Measurements from ENCODE around the gene ZDHHC21. TPM values are rescaled to one million over a fixed set of nuclear protein-coding genes. Genes with fewer than 3 reads are reported as not detected.

Gene ZDHHC21
- total and polyA plus RNA-seq, 9 of the 15 experiments (the other 6 are each of a cell fraction or from before 2014, with no cell fraction given) = 0.10 to 1.9 (median 1.00) TPM

GRCh38 chr9:14662060-14662453 lies 31.2 kb downstream of the ZDHHC21 start (continued):
- no peak for TF ChIP-seq ZC3H11A (IDR thresholded peaks at IDR 0.05; ENCODE audit: low read depth, low read length)
- TF ChIP-seq SRSF9 (IDR thresholded peaks at IDR 0.05; ENCODE audit: borderline replicate concordance, low read depth, low read length) = no peak

- Histone ChIP-seq H3K36me3 (ENCODE audit: control insufficient read depth, insufficient read depth, low read length) (no peaks in the 10 kb centered on the region), H3K9me1 (ENCODE audit: control insufficient read depth, insufficient read depth, low read length) (no peaks in the 10 kb centered on the region), H3K9ac (ENCODE audit: insufficient read depth in 1 of 2, low read depth in 2 of 2, low read length in 2 of 2) (no peak overlapping the region), H3K4me3 (no peak overlapping the region), H4K20me1 (replicated peaks; ENCODE audit: control insufficient read depth, insufficient read depth, low read length) (no peaks in the 10 kb centered on the region), H3K79me2 (ENCODE audit: control insufficient read depth, insufficient read depth, low read length) (no peaks in the 10 kb centered on the region), H3K27ac (ENCODE audit: extremely low read depth, low read depth, low read length) (no peak overlapping the region), H3K9me3 (replicated peaks; ENCODE audit: control insufficient read depth, insufficient read depth, low read depth, low read length) (no peaks in the 10 kb centered on the region), H2AFZ (ENCODE audit: low read depth, low read length) (0 out of 2 replicates have a peak overlapping the region, but pooled peaks have one; percentile 32), H3K27me3 (ENCODE audit: control insufficient read depth in 2 of 2, insufficient read depth in 2 of 2, low read length in 2 of 2) (no peaks in the 10 kb centered on the region), H3K4me2 (ENCODE audit: insufficient read depth, low read length) (no peak overlapping the region), H3K4me1 (replicated peaks in 1 of 2; ENCODE audit: control insufficient read depth in 2 of 2, insufficient read depth in 2 of 2, low read length in 2 of 2) (no peaks in the 10 kb centered on the region)
- in situ Hi-C loops (cut with MboI) = loop anchor here (25.0 kb wide), 1 partner anchor 476 kb away; no protein-coding TSS in a partner anchor
- CTCF ChIA-PET (ENCODE audit: low intra/inter-chr PET ratio) = interaction anchor here (1.0 kb wide), 1 partner anchor 196 kb away, joined by 4 read pairs; no protein-coding TSS in a partner anchor
- FAIRE-seq (peak; percentile 73), ATAC-seq (peak; percentile 69), DNase-seq (ENCODE audit: extremely low read depth in 1 of 4, low spot score in 3 of 4) (peak in 3 of 4 experiments; percentile 4 to 32 (median 10))
- no TSS peak for BruUV-seq (replicated peaks)
- intact Hi-C loops (cut with micrococcal nuclease) = no loop called here
- WGBS (ENCODE audit: insufficient coverage, low coverage, missing lambda C conversion rate) = 10% methylated on average over 3 of the region's 3 CpGs
- POLR2A ChIA-PET = interaction anchor here (0.5 kb wide), 1 partner anchor 464 kb away, joined by 3 read pairs; no protein-coding TSS in a partner anchor
- TF ChIP-seq ZNF512 (tag; IDR thresholded peaks at IDR 0.05) = no peak
- no peak for TF ChIP-seq FOXK1 (CRISPR knock-in tag; IDR thresholded peaks at IDR 0.05; ENCODE audit: borderline replicate concordance)
- peak; percentile 90 for TF ChIP-seq MAFF (IDR thresholded peaks at IDR 0.05; ENCODE audit: low read length)
- no peak for TF ChIP-seq CBX8 (IDR thresholded peaks at IDR 0.05; ENCODE audit: borderline replicate concordance, extremely low read depth, low read depth, low read length, poor library complexity, severe bottlenecking)
- TF ChIP-seq TRIM24 (IDR thresholded peaks at IDR 0.05) = no peak
- TF ChIP-seq CTCF (IDR thresholded peaks at IDR 0.05 in 2 of 3, conservative IDR thresholded peaks at IDR 0.05 in 1 of 3; ENCODE audit: insufficient read depth in 2 of 3, low read depth in 1 of 3, low read length in 3 of 3) = peak in 2 of 3 experiments; percentile 41 to 69; a peak in 3 of 6 replicates
- no peak for TF ChIP-seq CBFB (CRISPR knock-in tag; IDR thresholded peaks at IDR 0.05)
- no peak for TF ChIP-seq RFX1 (IDR thresholded peaks at IDR 0.05)
- TF ChIP-seq C11orf30 (IDR thresholded peaks at IDR 0.05; ENCODE audit: low read depth) = peak; percentile 90
- TF ChIP-seq JUN (IDR thresholded peaks at IDR 0.05; ENCODE audit: borderline replicate concordance, low read depth, low read length) = no peak
- TF ChIP-seq JUN (CRISPR knock-in tag; IDR thresholded peaks at IDR 0.05; ENCODE audit: borderline replicate concordance) = no peak
- no peak for TF ChIP-seq XRCC4 (IDR thresholded peaks at IDR 0.05; ENCODE audit: extremely low read depth, insufficient read depth, insufficient read length)
- no peak for TF ChIP-seq ZNF3 (CRISPR knock-in tag; IDR thresholded peaks at IDR 0.05)
- TF ChIP-seq MAFK (IDR thresholded peaks at IDR 0.05; ENCODE audit: low read length) = peak; percentile 80
- TF ChIP-seq NUFIP1 (IDR thresholded peaks at IDR 0.05; ENCODE audit: partially characterized antibody) = no peak
Observed at GRCh38 chr9:14661421-14662059, 31.7 kb downstream of the ZDHHC21 start.

Data from K562 (cell line).